Ishikawa (cell line): ENCODE data around the gene CACNA1C.

ENCODE experiments used
- CREB1 ChIP-seq: IDR thresholded peaks from 2 replicates; pipeline ENCODE4 v1.6.1; 2012; ENCODE audit warnings: low read depth
- EGR1 ChIP-seq: IDR thresholded peaks from 2 replicates; pipeline ENCODE4 v1.6.1; 2012
- EP300 ChIP-seq: IDR thresholded peaks from 2 replicates; pipeline ENCODE4 v1.6.1; 2012; ENCODE audit warnings: borderline replicate concordance
- NFIC ChIP-seq: IDR thresholded peaks from 2 replicates; pipeline ENCODE4 v1.6.1; 2012
- RAD21 ChIP-seq: IDR thresholded peaks from 2 replicates; pipeline ENCODE4 v1.6.1; 2012; ENCODE audit warnings: low read depth
- TAF1 ChIP-seq: IDR thresholded peaks from 2 replicates; pipeline ENCODE4 v1.6.1; 2012; ENCODE audit warnings: low read depth, mild to moderate bottlenecking
- YY1 ChIP-seq: IDR thresholded peaks from 2 replicates; pipeline ENCODE4 v1.6.1; 2012; ENCODE audit warnings: low read depth
- ZBTB7A ChIP-seq: IDR thresholded peaks from 2 replicates; pipeline ENCODE4 v1.6.1; 2012; ENCODE audit warnings: low read depth
- TF ChIP-seq, protein P1 (sequence below): IDR thresholded peaks from 2 replicates; pipeline ENCODE4 v1.6.1; 2012; ENCODE audit warnings: low read depth, mild to moderate bottlenecking
- TF ChIP-seq, protein P2 (sequence below): IDR thresholded peaks from 2 replicates; pipeline ENCODE4 v1.6.1; 2012
- TF ChIP-seq, protein P3 (sequence below): IDR thresholded peaks from 2 replicates; pipeline ENCODE4 v1.6.1; 2012

DNA sequence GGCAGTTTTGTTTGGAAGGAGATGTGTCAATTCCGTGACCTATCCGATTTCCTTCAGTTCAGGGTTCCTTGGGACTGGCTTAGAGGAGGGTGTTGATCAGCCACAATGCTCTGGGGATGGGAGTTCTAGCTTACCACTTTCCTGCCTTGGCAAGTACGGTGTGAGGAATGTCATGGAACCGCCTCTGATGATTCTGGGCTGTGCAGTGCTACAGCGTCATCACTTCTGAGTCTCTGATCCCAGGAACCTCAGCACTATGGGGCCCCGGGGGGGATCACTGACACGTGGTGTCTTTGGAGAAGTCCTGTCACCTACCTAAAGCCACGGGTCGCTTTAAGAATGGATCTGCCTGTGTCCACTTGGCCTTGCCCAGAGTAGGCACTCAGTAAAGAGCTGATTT, 470.5 kb downstream of the CACNA1C start:
- no peak for TF ChIP-seq YY1
- TF ChIP-seq, protein P1, sequence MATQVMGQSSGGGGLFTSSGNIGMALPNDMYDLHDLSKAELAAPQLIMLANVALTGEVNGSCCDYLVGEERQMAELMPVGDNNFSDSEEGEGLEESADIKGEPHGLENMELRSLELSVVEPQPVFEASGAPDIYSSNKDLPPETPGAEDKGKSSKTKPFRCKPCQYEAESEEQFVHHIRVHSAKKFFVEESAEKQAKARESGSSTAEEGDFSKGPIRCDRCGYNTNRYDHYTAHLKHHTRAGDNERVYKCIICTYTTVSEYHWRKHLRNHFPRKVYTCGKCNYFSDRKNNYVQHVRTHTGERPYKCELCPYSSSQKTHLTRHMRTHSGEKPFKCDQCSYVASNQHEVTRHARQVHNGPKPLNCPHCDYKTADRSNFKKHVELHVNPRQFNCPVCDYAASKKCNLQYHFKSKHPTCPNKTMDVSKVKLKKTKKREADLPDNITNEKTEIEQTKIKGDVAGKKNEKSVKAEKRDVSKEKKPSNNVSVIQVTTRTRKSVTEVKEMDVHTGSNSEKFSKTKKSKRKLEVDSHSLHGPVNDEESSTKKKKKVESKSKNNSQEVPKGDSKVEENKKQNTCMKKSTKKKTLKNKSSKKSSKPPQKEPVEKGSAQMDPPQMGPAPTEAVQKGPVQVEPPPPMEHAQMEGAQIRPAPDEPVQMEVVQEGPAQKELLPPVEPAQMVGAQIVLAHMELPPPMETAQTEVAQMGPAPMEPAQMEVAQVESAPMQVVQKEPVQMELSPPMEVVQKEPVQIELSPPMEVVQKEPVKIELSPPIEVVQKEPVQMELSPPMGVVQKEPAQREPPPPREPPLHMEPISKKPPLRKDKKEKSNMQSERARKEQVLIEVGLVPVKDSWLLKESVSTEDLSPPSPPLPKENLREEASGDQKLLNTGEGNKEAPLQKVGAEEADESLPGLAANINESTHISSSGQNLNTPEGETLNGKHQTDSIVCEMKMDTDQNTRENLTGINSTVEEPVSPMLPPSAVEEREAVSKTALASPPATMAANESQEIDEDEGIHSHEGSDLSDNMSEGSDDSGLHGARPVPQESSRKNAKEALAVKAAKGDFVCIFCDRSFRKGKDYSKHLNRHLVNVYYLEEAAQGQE: no peak
- TF ChIP-seq, protein P2, sequence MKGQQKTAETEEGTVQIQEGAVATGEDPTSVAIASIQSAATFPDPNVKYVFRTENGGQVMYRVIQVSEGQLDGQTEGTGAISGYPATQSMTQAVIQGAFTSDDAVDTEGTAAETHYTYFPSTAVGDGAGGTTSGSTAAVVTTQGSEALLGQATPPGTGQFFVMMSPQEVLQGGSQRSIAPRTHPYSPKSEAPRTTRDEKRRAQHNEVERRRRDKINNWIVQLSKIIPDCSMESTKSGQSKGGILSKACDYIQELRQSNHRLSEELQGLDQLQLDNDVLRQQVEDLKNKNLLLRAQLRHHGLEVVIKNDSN: no peak
- no peak for TF ChIP-seq TAF1
- no peak for TF ChIP-seq RAD21
- TF ChIP-seq ZBTB7A: no peak
- no peak for TF ChIP-seq EP300
- no peak for TF ChIP-seq CREB1
- no peak for TF ChIP-seq EGR1
- TF ChIP-seq NFIC: no peak
- TF ChIP-seq, protein P3, sequence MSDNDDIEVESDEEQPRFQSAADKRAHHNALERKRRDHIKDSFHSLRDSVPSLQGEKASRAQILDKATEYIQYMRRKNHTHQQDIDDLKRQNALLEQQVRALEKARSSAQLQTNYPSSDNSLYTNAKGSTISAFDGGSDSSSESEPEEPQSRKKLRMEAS: no peak
